Epidermal melanocyte (primary cell): ENCODE results near the gene TOP3A.
"Not testable (repeated sequence)": the region's sequence is repeated elsewhere in the genome, so short reads cannot be mapped to it uniquely, and the experiment has no call there.

ENCODE experiments used
- DNase-seq: peaks from one replicate; pipeline ENCODE4 v3.0.0; 2011; ENCODE audit warnings: low spot score; ENCODE audit not compliant: insufficient read length

The TOP3A gene, protein sequence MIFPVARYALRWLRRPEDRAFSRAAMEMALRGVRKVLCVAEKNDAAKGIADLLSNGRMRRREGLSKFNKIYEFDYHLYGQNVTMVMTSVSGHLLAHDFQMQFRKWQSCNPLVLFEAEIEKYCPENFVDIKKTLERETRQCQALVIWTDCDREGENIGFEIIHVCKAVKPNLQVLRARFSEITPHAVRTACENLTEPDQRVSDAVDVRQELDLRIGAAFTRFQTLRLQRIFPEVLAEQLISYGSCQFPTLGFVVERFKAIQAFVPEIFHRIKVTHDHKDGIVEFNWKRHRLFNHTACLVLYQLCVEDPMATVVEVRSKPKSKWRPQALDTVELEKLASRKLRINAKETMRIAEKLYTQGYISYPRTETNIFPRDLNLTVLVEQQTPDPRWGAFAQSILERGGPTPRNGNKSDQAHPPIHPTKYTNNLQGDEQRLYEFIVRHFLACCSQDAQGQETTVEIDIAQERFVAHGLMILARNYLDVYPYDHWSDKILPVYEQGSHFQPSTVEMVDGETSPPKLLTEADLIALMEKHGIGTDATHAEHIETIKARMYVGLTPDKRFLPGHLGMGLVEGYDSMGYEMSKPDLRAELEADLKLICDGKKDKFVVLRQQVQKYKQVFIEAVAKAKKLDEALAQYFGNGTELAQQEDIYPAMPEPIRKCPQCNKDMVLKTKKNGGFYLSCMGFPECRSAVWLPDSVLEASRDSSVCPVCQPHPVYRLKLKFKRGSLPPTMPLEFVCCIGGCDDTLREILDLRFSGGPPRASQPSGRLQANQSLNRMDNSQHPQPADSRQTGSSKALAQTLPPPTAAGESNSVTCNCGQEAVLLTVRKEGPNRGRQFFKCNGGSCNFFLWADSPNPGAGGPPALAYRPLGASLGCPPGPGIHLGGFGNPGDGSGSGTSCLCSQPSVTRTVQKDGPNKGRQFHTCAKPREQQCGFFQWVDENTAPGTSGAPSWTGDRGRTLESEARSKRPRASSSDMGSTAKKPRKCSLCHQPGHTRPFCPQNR

DNA sequence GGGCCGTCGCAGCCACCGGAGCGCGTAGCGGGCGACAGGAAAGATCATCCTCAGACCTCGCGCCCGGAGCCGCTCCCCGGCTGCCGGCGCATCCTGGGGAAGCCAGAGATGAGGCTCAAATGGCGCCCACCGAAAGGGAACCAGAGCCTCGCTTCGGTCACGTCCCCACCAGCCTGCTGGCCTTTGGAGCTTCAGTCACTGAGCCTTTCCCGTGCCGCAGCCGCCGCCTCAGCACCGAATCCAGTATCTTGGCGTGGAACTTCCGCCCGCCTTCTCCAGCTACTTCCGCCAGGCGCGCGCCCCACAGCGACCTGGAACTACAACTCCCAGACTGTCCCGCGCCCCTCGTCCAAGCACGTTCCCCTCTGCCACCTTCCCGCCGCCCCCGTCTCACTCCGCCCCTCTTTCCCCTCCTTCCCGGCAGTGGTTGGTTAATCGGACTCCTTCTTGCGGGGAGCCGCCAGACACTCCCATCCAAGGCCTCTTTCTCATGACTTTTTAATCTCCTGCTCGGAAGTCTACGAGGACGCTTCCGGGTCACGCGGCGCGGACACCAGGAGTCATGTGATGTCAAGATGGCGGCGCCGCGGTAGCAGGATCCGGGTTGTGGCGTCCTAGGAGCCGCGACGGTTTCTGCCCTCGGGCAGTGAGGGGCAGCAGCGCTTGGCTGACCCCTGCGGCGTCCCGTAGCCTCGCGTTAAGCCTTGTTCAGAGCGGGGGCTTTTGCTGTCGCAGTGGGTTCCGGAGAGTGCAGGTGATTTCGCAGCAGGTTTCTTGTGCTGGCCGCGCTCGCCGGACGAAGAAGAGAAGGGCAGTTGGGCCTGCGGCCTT lies at the start of gene TOP3A, which contains the start of gene SMCR8:
Gene TOP3A (minus strand): TSS at position 264 of the 831 bp plus-strand sequence. CDS start 216 bp downstream, at position 48.
Gene SMCR8 (plus strand): TSS at position 563 of the 831 bp plus-strand sequence. CDS start 497 bp downstream, outside the sequence.
- DNase-seq: peak; percentile 70

DNA sequence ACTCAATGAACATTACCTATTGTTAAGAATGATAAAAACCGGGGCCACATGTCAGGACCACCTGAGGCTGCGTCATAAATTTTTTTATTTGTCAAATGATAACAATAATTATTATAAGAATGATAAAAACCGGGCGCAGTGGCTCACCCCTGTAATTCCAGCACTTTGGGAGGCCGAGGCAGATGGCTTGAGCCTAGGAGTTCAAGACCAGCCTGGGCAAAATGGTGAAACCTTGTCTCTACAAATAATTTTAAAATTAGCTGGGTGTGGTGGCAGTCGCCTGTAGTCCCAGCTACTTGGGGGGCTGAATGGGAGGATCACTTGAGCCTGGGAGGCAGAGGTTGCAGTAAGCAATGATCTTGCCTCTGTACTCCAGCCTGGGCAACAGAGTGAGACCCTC lies 49.4 kb upstream of the TOP3A start:
- no peak for DNase-seq

DNA sequence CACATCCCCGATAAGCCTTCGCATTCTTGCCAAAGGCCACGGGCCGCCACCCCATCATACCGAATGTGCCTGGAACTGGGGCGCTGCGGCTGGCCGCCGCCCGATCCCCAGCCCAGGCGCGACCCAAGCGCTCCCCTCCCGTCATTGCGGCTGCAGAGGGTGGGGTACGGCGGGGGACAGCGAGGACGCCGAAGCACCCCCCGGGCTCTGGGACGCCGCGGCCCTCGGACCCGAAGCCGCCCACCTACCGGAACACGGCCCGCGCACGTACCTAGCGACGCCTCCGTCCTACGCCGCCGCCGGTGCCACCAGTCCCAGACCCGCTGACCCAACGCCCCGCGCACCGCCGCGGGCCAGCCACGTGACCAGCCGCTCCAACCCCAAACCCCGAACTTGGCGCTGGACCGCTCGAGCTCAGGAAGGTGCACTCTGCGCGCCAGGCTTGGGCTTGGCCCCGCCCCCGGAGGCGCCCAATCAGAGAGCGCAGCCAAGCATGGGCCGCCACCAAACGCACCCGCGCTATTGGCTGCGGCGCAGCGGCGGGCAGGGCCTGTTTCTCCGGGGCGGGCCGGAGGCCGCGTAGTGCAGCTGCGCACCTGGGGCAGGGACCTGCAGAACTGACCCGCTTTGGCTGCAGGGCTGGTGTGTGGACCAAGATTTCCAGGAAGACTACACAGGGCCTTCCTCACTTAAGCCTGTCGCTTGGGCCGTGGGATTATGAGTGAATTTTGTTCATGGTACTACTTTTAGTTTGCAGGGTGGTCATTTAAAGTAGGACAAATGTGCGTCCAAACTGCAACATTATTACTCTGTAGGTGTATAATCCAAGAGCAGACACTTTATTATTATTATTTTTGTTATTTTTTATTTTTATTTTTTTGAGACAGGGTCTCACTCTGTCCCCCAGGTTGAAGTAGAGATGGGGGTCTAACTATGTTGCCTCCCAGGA lies 48.6 kb upstream of the TOP3A start, which contains the start of gene SHMT1:
Gene SHMT1 (minus strand): TSS at position 450 of the 949 bp plus-strand sequence. CDS start 7,569 bp downstream, outside the sequence.
- DNase-seq: peak; percentile 89

DNA sequence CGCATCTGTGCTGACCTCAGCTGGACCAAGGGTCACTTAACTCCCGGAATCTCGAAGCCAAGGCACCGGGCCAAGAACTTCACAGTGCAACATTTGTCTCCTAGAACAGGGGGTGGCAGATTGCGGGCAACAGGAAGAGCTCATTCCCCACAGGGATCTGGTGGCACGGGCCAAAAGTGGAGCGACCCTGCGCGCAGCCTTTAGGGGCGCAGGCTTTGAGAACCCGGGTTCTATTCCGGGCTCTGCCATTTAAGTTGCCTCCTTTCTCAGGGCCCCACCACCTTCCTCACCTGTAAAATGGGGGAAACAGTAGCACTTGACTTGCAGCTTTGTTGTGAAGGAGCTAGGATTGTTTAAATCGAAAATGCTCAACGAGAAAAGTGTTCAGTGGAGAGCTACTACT lies 47.9 kb upstream of the TOP3A start:
- peak; percentile 59 for DNase-seq

DNA sequence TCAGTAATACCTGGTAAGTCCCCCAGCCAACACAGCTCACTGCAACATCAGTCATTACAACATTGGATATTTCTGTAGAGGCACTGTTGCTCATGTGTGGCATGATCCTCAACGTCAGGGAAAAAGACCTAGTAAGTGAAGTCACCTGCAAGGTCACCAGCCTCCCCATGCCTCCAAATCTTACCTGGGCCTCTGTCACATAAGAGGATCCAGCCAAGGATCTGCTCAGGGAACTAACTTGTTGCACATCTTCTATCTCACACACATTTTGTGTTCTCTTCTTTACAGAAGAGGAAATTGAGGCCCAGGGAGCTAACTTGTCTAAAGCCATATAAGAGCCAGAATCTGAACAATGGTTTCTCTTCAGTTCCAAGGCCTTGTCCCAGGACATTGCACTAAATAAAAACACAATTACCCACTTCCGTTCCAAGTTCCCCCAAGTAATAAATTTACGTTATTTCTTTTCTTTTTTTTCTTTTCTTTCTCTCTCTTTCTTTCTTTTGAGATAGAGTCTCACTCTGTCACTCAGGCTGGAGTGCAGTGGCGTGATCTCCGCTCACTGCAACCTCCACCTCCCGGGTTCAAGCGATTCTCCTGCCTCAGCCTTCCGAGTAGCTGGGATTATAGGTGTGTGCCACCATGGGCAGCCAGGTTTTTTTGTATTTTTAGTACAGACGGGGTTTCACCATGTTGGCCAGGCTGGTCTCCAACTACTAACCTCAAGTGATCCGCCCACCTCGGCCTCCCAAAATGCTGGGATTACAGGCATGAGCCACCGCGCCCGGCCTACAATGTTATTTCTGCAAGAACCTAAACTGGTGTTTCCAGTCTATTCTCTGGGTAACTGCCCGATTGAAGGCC lies 47.3 kb upstream of the TOP3A start:
- no peak for DNase-seq

DNA sequence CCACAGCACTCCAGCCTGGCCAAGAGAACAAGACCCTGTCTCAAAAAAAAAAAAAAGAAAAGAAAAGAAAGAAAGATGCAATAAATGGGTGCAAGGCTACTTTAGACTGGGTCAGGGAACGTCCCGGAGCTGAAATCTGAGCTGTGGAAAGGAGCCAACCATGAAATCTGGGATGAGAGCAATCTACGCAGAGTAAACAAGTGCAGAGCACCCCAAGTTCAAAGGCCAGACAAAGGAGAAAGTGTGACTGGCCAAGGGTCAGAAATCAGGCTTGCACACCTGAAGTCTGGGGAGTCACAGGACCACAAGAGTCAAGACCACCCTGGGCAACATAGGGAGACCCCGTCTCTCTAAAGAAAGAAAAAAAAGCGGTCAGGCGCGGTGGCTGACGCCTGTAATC lies 45.7 kb upstream of the TOP3A start:
- DNase-seq: no peak

DNA sequence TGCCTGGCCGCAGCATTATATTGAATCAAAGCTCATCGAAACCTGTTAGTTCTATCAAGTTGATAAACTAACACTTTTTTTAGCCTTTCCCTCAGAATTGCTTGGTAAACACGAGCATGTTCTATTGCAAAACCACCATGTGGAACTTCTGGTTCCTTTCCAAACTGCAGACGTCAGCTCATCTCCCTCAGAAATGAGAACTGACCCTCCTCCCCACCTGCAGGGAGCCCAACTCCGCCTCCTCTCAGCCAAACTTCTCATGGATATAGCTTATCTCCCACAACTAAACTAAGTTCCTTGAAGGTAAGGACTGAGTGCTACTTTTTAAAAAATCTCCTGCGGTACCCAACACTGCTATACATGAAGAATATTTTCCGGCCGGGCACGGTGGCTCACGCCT lies 41.8 kb upstream of the TOP3A start:
- DNase-seq: no peak

DNA sequence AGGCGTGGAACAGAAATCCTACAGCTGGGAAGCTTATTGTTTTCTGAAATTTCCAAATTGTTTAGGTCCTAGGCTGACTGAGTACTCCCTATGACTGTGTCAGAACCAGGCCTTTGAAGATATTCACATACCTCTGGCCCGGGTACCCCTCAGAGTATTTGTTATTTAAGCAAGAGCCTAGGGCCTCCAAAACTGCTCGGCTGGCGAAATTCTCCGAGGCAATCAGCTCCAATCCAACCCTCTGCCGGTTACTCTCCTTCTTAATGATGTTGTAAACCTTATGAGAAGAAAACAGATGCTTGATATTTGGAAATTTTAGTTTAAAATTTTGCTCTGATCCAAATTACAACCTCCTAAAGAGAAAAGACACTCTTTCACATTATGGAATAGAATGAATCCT lies 38.7 kb upstream of the TOP3A start:
- DNase-seq: no peak

DNA sequence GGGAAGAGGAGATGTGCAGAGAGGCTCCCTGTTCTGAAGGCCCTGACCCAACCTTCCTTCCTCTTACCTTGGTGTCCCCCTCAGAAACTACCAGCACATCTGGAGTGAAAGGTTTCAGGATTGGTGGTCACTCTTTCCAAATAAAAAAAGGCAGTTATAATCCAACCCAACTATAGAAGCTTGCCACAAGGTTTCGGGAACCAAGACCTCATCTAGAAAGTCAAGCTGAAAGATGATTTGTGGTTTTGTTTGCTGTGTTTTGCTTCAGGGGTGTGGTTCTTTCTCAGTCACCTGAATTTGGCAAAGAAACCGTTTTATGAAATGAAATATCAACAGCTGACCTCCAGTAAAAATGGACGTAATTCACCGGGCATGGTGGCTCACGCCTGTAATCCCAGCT lies 29.2 kb upstream of the TOP3A start:
- DNase-seq: no peak

DNA sequence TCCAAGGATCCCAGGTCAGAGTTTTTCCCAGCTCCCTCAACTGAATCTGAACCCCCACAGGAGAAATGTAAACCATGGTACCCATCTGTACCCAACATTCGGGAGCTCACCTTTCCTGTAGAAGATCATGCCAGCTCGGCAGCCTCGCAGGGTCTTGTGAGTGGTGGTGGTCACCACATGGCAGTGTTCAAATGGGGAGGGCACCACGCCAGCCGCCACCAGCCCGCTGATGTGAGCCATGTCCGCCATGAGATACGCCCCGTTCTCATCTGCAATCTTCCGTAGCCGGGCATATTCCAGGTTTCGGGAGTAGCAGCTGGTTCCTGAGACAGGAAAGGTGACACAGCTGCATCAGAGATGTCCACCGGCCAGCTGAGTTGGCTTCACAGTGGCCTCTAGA lies 25.1 kb upstream of the TOP3A start:
- DNase-seq: no peak

DNA sequence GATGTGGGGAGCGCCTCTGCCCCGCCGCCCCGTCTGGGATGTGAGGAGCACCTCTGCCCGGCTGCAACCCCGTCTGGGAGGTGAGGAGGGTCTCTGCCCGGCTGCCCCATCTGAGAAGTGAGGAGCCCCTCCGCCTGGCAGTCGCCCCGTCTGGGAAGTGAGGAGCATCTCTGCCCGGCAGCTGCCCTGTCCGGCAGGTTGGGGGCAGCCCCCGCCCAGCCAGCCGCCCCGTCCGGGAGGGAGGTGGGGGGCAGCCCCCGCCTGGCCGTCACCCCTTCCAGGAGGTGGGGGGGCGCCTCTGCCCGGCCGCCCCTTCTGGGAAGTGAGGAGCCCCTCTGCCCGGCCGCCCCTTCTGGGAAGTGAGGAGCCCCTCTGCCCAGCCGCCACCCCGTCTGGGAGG lies 23.4 kb upstream of the TOP3A start:
- not testable (repeated sequence) for DNase-seq

DNA sequence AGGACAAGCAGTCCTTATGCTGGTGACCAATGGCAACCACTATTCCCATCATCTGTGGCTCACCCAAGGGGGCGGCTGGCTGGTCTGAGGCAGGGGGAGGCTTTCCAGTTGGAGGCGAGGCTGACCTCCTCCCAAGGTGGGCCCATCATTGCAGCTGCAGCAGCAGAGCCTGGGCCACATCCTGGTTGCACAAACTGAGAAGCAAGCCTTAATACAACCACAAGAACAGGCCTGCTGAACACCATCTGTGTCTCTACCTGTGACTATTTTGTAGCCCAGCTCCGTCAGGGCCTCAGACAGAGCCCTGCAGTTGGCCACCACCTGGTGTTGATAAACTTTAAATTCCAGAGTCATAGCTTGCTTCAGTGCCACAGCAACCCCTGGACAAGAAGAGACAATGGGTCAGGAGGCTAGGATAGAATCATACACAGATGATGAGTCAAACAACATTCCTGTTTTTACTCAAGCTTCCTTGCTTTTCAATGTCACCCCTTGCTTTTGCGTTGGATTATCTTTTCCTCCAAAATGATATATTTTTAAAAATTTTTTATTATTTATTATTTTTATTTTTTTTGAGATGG lies 18.2 kb upstream of the TOP3A start:
- no peak for DNase-seq

DNA sequence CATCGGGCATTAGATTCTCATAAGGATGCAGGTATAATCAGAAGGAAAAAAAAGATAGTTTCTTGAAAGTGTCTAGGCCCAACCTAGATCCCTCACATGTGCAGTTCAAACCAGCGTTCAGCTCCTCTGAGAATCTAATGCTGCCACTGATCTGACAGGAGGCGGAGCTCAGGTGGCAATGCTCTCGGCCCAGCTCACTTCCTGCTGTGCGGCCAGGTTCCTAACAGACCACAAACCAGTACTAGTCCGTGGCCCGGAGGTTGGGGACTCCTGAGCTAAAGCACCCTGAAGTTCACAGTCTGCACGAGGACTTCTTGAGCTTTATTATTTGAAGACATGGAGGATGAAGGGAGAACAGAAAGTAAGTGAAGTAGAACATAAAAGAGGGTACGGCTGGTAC lies 17.1 kb upstream of the TOP3A start:
- no peak for DNase-seq

DNA sequence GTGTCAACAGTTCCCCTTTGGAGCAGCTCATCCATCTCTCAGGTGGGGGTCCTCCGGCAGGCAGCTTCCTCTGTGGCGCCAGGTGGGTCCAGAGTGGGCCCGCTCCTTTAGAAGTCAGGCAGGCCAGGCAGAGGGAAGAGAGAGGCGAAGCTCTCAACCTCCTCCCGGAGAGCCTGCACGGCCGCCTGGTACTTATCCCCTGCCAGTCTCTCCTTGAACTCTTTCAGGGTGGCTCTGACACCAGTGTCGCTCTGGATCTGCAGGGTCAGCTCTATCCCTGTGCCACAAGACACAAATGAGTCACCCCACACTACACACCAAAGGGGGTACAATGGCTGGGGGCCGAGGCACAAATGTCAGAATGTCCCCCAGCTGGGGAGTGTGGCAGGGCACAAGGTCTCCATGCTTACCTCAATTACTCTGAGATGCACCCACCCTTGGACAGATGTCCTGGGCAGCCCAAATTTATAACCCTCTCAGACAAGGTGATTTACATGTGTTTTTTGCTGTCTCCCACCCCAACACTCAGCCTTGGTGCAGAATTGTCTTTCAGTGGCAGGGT lies 13.9 kb upstream of the TOP3A start:
- DNase-seq: no peak

DNA sequence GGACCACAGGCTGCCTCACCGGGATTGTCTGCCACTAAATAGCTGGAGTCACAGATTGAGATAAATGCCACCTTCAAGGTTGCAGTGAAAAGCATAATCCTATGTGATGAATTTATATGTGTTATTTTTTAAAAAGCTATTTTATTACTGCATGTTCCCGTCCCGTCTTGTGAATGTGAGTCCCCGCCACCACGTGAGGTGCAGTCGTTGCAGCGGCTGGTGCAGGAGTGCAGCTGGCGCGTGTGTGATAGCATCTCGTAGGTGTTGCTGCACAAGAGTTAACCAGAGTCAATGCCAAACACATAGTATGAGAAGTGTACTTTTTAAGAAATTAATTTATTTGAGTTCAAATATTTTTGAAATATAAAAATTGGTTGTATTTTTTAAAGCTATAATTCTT lies 12.8 kb upstream of the TOP3A start:
- no peak for DNase-seq

DNA sequence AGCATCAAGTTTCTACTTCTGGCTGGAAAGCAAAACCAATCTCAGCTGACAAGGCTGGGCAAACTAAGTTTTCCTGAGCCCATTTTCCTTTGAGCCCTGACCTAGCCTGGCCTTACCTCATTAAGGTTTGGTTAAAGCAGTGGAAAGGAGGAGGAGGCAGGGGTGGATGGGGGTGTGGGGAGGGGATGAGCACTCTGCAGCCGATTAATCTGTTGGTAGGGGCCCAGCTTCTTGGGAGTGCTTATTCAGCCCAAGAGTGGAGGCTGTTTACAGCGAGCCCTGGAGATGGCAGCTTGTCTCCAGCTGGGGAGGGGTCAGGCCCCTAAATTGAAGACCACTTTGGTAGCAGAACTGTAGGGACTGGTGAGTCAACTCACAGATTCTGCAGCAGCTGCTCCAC lies 12.3 kb upstream of the TOP3A start:
- DNase-seq: no peak

DNA sequence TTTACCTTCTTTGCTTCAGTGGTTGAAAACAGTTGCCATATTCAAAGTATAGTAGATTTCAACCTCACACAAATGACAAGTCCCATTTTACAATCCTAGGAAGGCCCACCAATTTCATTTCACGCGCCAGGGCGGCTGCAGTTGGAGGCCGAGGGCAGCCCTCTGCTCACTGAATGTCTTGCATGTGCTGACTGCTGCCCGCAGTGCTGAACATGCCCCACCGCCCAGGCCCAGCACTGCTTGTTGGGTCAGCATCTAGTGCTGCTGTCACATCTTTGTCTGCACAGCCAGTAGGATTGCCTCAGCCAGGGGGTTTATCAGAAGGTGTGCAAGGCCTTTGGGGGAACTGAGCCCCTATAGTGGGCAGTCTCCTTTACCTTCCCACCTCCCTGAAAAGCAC lies 11.8 kb upstream of the TOP3A start:
- no peak for DNase-seq

DNA sequence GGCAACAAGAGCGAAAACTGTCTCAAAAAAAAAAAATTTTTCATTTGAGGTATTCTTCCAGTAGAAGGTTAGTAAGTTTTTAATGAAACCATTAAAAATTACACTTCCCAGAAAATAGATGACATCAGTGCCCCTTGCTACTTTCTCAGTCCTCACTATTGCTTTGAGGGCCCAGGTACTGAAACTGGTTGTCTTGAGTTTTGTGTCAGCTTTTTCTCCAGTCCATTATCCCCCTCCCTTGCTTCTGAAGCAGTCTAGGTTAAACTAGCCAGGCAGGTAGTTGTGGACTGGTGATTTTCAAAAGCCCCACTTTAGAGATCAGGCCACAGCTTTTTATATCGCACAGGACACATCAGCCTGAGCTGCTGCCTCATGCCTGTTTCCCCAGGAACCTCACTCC lies 11.2 kb upstream of the TOP3A start:
- DNase-seq: no peak
